Subcutaneous adipose tissue (tissue), 4 donors: ENCODE data around the gene NGEF. TPM values are rescaled to one million over a fixed set of nuclear protein-coding genes. Genes with fewer than 3 reads are reported as not detected.

Experiments
- CTCF ChIP-seq: fragments of 450-650 bp; IDR thresholded peaks from one replicate; pipeline ENCODE4 v1.5.1; 2016; ENCODE audit warnings: low read depth, mild to moderate bottlenecking, control low read depth, antibody characterized with exemption, moderate library complexity
- total RNA-seq, 4 donors: library from RNA; depleted of rRNA; stranded (reverse); fragments of >200 nt; gene quantifications; one replicate each; pipeline ENCODE4 v1.1.0, GENCODE V29; 2016

Gene NGEF
- total RNA-seq, 4 donors from 2014 or later: 0.16 to 1.3 (median 0.17) TPM; not detected in 1

DNA sequence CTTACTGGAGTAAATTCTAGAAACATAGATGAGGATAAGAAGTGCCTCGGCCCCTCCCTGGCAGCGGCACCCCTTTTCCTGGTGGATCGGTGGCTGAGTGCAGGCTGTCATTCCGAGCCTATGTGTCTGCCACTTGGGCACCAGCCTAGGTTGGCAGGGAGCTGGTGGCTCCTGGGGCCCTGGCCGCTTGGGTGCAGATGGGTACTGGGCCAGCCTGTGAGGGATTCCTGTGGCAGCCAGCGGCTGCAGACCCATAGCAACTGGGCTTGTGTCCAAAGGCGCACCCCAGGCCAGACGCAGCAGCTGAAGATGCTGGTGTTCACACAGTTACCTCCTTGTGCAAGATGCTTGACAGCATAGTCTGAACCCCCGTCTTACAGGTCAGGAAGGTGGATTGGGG lies 140.2 kb downstream of the NGEF start:
- TF ChIP-seq CTCF: no peak

DNA sequence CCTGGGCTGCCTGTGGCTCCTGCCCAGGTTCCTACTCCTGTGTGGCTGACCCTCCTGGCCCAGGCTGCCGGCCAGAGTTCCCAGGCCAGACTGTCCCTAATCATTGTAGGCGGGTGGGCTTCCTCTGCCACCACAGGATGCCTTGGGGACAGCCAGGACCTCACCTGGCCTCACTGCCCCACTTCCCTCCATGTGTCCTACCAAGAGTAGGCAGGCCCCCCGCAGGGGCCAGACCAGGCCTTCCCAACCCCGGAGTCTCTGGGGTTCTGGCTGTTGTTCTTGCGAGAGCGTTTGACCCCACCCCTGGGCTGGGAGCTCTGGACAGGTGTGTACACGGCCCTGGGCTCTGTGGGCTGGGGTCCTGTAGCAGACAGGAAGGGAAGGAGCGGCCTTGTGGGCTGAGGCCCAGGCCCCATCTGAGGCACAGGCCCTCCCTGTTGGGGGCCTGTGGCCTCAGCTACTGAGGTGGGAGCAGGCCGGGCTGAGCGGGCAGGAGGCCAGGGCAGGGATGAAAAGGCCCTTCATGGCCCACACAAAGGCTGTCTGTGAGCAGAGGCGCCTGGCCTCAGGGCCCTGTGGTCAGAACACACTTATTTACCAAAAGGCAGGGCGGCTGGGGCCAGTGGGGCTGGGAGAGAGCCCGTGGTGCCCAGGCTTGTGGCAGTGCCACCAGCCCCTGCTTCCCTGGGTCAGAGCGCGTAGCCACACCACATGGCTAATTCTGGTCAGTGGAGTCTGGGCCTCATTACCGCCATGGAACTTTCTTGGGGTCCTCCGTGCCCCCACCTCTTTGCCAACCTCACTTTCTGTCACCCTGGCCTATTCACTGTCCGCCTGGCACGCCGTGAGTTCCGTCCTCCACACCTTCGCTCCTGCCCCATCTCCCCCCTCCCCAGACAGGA lies 141.0 kb downstream of the NGEF start:
- TF ChIP-seq CTCF: no peak

DNA sequence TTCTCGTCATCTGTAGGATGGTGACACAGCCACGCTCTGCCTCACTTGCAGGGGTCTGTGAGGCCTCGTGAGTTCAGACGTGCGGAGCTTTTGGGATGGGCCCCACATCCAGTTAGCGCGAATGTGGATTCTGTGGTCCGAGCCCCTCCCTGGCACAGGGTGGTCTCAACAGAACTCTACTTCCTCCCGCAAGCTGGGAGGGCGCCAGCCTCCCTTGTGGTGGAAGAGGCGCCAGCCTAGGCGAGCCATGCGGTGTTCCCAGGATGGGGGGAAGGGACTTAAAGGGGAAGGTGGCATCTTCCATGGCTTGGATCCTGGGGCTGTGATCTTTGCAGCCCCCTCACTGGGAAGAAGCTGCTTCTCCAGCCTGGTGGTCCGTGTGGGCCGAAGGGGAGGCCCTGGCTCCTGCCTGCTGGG lies 141.6 kb downstream of the NGEF start:
- no peak for TF ChIP-seq CTCF

GRCh38 chr2:232870766-232871371 lies 142.2 kb downstream of the NGEF start:
- TF ChIP-seq CTCF: no peak

DNA sequence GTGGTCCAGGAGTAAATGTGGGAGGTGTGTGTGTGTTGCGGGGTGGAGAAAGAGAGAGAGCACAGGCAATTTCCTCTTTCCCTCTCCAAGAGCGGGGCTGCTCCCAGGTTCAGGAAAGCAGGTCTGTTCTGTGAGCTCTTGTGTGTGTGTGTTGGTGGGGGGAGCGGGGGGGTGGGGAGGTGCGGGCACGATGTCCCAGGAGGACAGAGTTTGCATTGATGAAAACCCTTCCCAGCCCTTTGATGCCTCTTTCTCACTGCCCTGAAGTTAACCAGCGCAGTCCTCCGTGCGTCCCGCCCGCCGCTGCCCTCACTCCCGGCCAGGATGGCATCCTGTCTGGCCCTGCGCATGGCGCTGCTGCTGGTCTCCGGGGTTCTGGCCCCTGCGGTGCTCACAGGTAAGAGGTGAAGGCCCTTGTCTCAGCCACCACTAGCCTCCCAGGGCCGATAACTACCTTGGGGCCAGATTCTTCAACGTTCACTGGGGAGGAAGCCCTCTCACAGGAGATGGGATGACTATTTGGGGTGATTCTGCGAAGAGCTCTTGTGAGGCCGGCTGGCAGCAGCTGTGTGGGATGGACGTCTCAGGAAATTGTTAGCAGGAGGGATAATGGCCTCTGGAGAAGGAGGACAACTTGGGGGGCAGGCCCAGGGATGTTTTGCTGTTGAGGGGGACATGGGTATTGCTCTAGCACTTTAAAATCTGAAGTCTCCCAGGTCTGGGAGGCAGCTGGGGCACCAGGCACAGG lies 142.9 kb downstream of the NGEF start, which contains the start of gene SNORC:
Gene SNORC (plus strand): TSS at position 247 of the 748 bp plus-strand sequence. CDS start 78 bp downstream, at position 325.
- no peak for TF ChIP-seq CTCF

- no peak for TF ChIP-seq CTCF
These were observed 143.7 kb downstream of the NGEF start for GRCh38 chr2:232869138-232870017.
